GM19025 (cell line): ENCODE results near the gene GM2A.
"Not testable (repeated sequence)": the region's sequence is repeated elsewhere in the genome, so short reads cannot be mapped to it uniquely, and the experiment has no call there.

Source experiments
- ATAC-seq: cut with Tn5 transposase; IDR thresholded peaks from one replicate; pipeline ENCODE4 v1.9.1; 2021; ENCODE audit warnings: mild to moderate bottlenecking, low read depth, moderate library complexity; ENCODE audit not compliant: unreplicated experiment

GM2A gene

DNA sequence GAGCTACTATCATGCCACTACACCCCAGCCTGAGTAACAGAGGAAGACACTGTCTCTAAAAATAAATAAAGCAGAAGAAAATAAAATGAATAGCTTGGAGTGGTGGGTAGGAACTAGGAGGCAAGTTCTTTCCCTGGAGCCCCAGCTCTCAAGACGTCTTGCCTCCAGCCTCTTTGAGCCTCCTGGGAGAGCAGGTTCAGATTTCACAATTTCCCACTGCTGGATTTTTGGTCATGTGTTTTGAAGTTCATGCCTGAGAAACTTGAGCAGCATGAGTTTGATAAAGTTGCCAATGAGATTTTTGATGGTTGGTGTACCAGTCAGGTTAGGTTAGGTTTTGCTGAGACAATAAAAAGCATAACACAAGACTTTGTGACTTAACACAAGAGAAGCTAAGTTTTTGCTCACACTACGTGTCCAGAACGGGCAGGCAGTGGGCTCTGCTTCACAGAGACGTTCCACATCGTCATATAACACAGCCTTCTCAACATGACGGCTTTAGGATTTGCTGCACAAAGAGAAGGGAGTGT, 25.0 kb upstream of the GM2A start:
- no peak for ATAC-seq

DNA sequence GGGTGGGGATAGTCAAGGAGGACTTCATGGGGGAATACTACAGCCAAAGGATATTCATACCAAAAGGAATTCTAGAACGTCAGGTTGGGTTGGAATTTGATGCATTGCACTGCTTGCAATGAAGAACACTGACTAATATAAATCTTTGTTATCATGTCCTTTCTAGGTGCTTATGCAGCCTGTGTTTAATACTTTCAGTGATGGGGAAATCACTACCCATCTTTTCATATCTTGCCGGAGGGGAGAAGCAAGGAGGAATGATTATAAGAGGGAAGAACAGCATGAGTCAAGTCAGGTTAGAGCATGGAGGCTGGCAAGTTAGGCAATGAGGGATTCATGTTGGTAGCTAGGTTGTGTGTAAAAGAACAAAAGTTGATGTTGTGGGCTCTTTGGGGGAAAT, 24.0 kb upstream of the GM2A start:
- no peak for ATAC-seq

DNA sequence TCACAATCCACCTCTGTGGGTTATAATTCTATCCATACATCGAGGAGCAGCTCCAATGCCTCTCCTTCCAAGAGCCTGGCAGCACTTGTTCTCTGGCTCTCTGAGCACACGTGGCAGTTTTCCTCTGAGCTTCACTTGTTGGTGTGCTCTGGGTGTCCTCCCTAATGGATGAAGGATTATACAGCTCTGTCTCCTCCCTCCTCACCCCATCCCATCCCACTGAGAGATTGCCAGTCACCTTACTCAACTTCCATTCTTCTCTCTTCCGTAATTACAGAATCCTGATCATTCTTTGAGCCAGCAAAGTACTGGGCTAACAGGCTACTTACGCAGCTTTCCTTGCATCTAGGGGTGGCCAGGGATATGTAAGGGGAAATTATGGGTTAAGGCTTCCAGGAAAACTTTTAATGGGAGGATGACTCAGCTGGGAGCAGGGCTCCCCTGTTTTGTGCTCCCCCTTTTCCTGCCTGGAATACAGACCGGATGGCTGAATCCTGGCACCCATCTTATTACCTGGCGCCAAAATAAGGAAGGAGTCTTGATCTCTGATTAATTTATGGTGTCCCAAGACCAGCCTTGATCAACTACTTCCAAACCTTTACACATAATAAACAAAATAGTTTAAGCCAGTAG, 22.8 kb upstream of the GM2A start:
- no peak for ATAC-seq

DNA sequence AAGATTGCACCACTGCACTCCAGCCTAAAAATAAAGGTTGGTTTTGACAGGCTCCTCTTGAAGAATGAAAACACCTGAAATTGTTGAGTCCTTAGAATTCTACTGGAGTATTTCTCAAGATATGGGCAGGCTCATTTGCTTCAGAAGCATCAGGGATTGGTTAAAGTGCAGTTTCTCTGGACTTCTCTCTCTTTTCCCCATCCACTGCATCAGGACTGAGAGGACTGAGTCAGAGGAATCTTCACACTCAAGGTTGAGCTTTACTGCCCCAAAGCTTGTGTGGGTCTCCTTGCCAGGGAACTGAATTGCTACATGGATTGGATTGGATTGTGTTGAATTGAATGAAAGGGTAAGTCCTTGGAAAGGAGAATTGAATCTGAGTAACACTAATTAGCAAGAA, 21.6 kb upstream of the GM2A start:
- no peak for ATAC-seq

DNA sequence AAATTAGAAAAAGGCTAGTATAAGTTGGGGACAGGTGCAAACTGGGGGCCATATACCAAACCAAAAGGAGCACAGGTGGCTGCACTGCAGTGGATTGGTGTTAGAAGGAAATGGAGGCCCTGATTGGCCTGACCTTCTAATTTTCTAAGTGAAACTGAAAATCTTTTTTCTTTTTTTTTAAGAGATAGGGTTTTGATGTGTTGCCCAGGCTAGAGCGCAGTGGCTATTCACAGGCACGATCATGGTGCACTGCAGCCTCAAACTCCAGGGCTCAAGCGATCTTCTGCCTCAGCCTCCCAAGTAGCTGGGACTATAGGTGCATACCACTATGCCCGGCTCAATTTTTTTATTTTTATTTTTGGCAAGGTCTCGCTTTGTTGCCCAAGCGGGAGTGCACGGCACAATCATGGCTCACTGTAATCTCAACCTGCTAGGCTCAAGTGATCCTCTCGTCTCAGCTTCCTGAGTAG, 19.3 kb upstream of the GM2A start:
- peak; percentile 42 for ATAC-seq

DNA sequence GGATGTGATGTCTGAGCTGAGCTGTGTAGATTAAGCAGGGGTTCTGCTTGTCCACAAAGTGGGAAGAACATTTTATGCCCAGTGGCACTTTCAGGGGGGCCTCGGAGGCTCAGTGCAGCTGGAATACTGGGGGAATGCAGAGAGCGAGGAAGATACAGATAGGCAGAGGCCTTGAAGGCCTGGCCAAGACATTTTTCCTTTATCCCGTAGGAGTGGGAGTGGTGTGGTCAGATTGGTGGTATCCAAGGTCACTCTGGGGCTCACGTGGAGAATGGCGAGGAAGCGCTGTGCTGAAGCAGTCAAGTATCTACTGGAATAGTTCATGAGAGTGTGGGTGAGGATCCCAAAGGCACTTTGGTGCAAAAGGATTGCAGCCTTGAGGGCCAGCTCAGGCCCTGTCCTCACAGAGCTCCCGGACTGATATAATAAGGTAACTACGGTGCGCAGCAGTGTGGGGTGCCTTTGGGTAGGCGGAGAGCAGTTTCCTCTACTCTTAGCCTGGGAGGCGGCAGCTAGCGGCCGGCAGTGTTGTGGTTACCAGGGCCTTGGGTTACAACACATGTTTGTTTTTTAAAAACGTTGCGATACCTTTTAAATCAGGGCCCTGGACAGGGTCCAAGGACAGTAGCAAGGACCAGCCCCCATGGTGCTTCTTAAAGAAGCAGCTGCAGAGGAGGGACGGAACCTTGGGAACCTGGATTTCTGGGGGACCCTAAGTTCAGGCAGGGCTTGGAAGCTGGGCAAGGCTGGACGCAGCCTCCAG, 18.3 kb upstream of the GM2A start:
- peak; percentile 65 for ATAC-seq

DNA sequence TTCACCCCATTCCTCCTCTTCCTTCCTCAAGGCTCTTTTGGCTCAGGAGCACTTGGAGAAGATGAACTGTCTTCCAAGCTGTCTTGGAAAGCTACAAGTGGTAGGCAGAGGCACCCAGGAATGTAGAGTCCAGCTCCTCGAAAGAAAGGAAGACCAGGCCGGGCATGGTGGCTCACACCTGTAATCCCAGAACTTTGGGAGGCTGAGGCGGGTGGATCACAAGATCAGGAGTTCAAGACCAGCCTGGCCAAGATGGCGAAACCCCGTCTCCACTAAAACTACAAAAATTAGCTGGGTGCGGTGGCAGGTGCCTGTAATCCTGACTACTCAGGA, 17.8 kb upstream of the GM2A start:
- ATAC-seq, result not testable (repeated sequence)

DNA sequence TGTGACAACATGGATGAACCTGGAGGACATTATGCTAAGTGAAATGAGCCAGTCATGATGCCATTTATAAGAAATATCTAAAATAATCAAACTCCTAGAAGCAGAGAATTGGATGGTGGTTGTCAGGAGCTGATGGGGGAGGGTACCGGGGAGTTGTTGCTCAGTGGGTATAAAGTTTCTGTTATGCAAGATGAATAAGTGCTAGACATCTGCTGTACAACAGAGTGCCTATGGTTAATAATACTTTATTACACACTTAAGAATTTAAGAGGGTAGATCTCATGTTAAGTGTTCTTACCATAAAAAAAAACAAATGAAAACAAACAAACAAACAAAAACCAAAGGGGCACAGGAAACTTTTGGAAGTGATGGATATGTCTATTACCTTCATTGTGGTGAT, 16.1 kb upstream of the GM2A start:
- ATAC-seq, result no peak

DNA sequence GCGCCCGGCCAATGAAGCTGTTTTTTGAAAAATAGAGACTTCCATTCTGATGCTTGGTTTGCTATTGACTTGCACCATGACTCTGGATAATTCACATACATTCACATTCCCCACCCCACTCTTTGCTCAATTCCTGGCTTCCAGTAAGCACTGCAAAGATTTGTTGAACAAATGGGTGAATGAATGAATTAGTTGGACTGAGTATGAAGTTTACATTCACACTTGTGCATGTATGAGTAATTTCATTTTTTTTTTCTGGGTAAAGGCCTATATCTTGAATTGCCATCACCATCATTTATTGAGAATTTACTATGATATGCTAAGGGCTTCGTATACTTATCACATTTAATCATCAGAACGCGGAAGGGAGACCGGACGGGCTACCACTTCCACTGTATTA, 15.3 kb upstream of the GM2A start:
- no peak for ATAC-seq

DNA sequence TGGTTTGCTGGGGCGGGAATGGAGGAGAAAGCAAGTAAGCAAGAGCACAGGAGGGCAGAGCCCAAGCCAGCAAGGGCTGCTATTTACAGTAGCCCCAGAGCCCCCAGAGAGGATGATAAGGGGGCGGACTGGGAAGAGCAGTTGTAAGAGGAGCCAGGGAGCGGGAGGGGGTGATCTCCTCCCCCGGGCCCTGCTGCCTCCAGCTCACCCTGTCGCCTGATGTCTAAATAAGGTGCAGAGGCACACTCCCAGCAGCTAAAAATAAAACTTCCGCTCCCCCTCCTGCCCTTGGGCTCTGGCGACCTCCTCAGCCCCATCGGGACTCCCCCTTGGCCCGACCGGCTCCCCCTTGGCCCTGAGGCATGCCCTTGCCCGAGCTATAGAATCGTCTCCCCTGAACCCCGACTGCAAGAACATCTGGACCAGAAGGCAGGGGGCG, 14.7 kb upstream of the GM2A start:
- peak; percentile 38 for ATAC-seq

DNA sequence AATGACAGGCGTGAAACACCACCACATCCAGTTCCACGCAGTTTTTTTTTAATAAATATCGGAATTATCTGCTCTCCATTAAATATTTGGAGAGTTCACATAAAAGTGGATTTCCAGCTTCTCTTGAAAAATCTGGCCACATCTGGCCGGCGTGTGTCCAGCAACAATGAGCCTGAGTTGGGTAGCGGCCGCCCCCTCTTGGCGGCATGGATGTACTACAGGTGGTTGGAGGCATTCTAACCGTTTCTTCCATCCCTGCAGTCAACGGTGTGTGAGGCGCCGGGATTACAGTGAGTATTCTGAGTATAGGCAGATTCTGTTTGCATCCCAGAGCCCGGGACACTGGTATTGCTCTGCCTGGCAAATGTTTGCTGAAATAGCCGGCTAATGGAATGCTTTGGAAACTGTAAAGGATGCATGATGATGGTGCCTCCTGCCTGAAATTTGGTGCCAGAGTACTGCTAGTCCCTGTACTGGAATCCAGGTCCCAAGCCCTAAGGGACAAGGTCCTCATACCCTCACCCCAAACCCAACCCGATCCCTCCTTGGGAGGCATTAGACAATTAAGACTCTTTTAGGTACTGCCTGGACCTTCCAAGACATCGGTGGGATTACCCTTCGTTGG, 13.6 kb upstream of the GM2A start:
- no peak for ATAC-seq

DNA sequence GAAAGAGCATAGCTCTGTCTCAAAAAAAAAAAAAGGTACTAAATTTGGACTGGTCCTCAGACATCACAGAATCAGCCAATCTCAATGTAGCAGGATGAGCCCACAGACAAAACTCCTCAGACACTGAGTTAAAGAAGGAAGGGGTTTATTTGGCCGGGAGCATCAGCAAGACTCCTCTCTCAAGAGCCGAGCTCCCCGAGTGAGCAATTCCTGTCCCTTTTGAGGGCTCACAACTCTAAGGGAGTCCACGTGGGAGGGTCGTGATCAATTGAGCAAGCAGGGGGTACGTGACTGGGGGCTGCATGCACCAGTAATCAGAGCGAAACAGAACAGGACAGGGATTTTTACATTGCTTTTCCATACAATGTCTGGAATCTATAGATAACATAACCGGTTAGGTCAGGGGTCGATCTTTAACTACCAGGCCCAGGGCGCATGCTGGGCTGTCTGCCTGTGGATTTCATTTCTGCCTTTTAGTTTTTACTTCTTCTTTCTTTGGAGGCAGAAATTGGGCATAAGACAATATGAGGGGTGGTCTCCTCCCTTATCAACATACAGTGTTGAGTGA, 12.6 kb upstream of the GM2A start:
- not testable (repeated sequence) for ATAC-seq

DNA sequence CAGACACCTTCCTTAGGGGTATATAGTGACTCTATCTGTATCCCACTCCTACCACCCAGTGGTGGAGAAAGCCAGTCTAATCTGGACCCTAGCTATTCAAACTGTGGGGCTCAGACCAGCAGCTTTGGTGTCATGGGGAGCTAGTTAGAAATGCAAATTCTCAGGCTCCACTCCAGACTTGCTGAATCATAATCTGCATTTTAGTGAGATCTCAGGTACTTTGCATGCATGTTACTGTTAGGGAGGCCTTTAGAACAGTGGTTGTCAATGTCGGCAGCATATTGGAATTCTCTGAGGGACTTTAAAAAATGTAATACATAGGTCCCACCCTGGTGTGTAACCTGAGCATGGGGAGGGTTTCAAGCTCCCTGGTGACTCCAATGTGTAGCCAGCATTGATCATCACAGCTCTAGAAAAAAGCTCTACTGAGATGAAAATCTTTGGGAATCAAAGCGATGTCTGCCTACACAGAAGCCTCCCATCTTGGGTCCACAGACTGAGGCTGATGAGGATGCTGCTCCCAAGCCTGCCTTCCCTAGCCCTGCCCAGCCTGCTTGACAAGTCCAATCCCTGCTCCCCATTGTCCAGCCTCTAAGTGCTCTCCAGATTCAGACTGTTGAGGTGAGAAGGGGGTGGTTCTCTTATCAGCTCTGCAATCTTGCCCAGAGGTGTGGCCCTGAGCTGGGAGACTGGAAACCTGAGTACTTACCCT, 11.9 kb upstream of the GM2A start:
- ATAC-seq, result no peak

DNA sequence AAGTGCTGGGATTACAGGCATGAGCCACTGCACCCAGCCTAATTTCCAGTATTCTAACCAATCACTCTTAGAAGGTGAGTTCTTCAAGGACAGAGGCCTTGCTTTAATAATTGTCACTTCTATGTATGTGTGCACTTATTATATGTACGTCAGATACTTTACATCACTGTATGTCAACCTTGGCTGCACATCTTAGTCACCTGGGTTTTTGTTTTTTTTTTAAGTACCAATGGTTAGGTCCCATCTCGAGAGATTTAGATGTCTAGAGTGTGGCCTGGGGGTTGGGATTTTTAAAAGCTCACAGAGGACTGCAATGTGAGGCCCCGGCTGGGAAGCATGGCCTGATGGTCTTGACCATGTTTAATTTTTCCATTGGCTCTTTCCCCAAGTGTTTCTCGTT, 9.9 kb upstream of the GM2A start:
- no peak for ATAC-seq

DNA sequence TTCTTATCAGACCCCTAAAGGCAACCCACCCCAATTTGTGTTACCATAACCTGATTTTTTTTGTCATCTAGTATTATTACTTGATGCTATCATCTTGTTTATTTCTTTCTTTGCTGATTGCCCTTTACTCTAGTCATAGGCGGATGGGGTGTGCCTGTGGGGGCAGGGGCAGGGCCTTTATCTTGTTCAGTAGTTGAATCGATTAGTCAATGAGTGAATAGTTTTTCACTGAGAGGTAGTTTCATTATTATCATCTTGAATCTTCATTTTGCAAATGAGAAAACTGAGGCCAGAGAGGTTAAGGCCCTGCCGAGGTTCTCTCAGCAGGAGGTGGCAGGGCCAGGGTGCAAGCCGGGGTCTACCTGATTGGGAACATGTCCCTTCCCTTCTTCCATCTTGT, 9.4 kb upstream of the GM2A start:
- no peak for ATAC-seq

DNA sequence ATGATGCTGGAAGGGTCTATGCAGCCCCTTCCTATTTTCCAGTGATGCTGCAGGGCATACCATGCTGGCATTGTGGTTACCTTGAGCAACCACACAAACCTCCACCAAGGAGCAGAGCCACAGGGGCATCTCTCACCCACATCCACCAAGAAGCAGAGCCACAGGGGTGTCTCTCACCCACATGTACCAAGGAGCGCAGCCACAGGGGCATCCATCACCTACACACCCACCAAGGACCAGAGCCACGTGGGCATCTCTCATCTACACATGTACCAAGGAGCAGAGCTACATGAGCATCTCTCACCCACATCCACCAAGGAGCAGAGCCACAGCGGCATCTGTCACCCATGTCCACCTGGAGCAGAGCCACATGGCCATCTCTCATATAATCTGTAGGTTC, 8.8 kb upstream of the GM2A start:
- ATAC-seq, result no peak

DNA sequence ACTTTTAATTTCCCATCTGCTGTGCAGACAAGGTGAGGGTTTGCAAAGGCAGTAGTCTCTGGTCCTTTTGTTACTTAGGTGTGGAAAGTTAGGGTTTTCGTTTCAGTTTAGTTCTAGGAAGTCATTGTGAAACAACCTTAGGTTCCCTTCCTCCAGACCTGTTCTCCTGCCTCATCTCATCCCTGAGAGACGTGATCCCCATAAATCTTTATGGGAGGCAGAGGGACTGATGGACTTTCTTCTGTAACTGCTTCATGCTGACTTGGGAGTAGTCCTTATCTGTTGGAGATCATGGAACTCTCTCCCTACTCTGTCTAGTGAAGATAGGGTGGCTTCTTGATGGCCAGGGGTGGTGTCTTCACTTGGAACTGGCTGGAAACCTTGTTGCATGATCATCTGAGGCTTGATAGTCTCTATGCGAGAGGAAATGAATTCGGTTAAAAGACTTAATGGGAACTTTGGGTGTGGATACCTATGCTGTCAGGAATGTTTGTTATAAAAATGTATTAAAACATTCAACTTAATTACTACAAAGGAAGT, 7.2 kb upstream of the GM2A start:
- ATAC-seq, result no peak

DNA sequence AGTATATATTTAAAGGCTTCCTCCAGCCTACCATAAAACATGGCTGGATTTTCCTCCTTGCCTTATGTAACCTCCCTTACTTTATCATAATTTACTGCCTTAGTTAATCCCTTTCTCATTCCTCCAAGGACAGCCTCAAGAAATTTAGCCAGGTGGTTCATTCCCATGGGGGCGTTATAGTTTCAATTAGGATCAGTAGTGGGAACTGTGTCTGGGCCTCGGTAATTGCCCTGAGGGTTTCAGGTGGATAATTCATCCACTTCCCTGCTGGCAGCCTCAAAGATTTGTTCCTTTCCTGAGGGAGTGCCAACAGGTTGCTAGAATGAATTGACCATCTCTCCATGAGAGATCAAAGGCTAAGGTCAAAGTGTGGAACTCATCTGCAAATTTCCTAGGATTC, 4.3 kb upstream of the GM2A start:
- no peak for ATAC-seq

DNA sequence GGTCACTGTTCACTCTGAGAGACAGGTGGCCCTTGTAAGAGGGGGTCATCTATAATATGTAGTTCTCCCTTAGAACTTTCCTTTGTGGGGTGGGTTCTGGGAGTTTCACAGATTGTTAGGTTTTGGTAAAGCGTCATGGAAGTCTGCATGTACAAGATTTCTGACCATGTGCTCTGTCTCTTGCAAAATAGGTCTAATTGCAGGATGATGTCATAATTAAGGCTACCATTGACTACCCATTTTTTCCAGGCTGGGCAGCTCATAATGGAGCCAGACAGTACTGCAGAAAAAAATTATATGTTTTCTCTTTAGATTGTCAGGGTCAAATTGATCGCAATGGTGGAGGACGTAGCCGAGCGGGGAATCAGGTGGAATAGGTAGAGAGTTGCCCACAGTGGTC, 3.7 kb upstream of the GM2A start:
- ATAC-seq, result no peak

DNA sequence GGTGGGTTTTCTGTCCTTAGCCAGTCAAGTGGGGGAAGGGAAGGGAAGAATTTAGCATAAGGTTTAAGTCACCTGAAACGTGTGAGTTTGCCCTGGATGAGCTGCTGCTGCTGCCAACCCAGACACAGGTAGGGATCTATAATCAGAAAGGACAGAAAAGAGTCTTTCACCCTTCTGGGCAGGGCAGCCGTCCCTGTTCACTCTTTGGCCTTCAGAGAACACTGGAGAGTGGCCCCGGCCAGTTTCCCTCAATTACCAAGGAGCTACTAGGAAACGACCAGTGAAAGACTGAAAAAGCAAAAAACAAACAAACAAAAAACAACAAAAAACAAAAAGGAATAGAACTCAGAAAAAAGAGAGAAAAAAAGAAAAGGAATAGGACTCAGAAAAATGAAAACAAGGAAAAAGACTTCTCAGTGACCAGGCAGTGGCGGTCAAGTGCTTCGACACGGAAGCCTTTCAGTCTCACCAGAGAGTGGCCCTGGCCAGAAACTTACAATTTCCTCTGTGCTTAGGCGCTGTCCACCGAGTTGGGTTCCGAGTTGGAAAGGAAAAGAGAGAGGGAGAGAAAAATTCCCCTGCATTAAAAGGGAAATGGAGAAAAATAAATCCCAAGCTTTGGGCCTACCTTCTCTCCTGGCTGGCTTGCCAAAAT, 2.5 kb upstream of the GM2A start:
- ATAC-seq, result no peak
